Liver (tissue), 9 donors: ENCODE data around the gene CAPZB. TPM values are rescaled to one million over a fixed set of nuclear protein-coding genes. Genes with fewer than 3 reads are reported as not detected.

Experiments
- DNase-seq: peaks from one replicate; pipeline ENCODE4 v3.0.0-alpha.2; 2017; ENCODE audit warnings: low spot score
- H3K27ac ChIP-seq, 2 donors: one replicate each; pipeline ENCODE4 v1.7.0; 2013; ENCODE audit warnings: inconsistent platforms in 2 of 2, low read length in 2 of 2, control low read depth in 1 of 2, low read depth in 1 of 2, mild to moderate bottlenecking in 1 of 2
- H3K27me3 ChIP-seq, 4 donors: one replicate each; pipeline versions ENCODE4 v1.6.1 to v1.7.0; 2013; ENCODE audit warnings: low read length in 3 of 4, inconsistent platforms in 1 of 4, mild to moderate bottlenecking in 1 of 4, moderate library complexity in 1 of 4; ENCODE audit not compliant: control insufficient read depth in 4 of 4, insufficient read depth in 4 of 4
- H3K36me3 ChIP-seq, 4 donors: one replicate each; pipeline versions ENCODE4 v1.6.1 to v1.7.0; 2013; ENCODE audit warnings: low read length in 3 of 4, mild to moderate bottlenecking in 3 of 4, low read depth in 1 of 4, moderate library complexity in 1 of 4; ENCODE audit not compliant: control insufficient read depth in 4 of 4, insufficient read depth in 3 of 4
- H3K4me1 ChIP-seq, 4 donors: one replicate each; pipeline versions ENCODE4 v1.6.1 to v1.7.0; 2013; ENCODE audit warnings: low read length in 3 of 4, mild to moderate bottlenecking in 3 of 4, moderate library complexity in 1 of 4; ENCODE audit not compliant: control insufficient read depth in 4 of 4, insufficient read depth in 4 of 4
- H3K4me3 ChIP-seq, 3 donors: one replicate each; pipeline versions ENCODE4 v1.6.1 to v1.7.0; 2013; ENCODE audit warnings: low read length in 3 of 3, control low read depth in 1 of 3, low read depth in 1 of 3, mild to moderate bottlenecking in 1 of 3
- H3K9ac ChIP-seq, 2 donors: one replicate each; pipeline ENCODE4 v1.7.0; 2013; ENCODE audit warnings: low read length in 2 of 2, mild to moderate bottlenecking in 2 of 2, moderate library complexity in 2 of 2, control low read depth in 1 of 2, low read depth in 1 of 2
- H3K9me3 ChIP-seq, 4 donors: one replicate each; pipeline versions ENCODE4 v1.6.1 to v1.7.0; 2013; ENCODE audit warnings: low read length in 3 of 4; ENCODE audit not compliant: control insufficient read depth in 4 of 4
- ATF3 ChIP-seq: IDR thresholded peaks from 2 replicates; pipeline ENCODE4 v1.6.1; 2016; ENCODE audit warnings: antibody characterized with exemption
- EGR1 ChIP-seq, 2 donors: IDR thresholded peaks; 2 replicates each; pipeline ENCODE4 v1.6.1; 2016 to 2018; ENCODE audit warnings: antibody characterized with exemption in 2 of 2, low read depth in 2 of 2
- FOXA1 ChIP-seq: IDR thresholded peaks from 2 replicates; pipeline ENCODE4 v1.6.1; 2016; ENCODE audit warnings: antibody characterized with exemption
- FOXA2 ChIP-seq: IDR thresholded peaks from 2 replicates; pipeline ENCODE4 v1.6.1; 2016; ENCODE audit warnings: antibody characterized with exemption
- GABPA ChIP-seq, 2 donors: IDR thresholded peaks in 1 of 2; conservative IDR thresholded peaks in 1 of 2; 2 replicates each; pipeline ENCODE4 v1.6.1; 2016; ENCODE audit warnings: antibody characterized with exemption in 2 of 2, mild to moderate bottlenecking in 1 of 2, moderate library complexity in 1 of 2
- HNF4A ChIP-seq, 2 donors: conservative IDR thresholded peaks; 2 replicates each; pipeline ENCODE4 v1.6.1; 2016; ENCODE audit warnings: antibody characterized with exemption in 2 of 2, mild to moderate bottlenecking in 2 of 2
- HNF4G ChIP-seq: IDR thresholded peaks from 2 replicates; pipeline ENCODE4 v1.6.1; 2016; ENCODE audit warnings: antibody characterized with exemption
- JUND ChIP-seq, 2 donors: IDR thresholded peaks; 2 replicates each; pipeline ENCODE4 v1.6.1; 2016; ENCODE audit warnings: antibody characterized with exemption in 2 of 2
- MAX ChIP-seq: IDR thresholded peaks from 2 replicates; pipeline ENCODE4 v1.6.1; 2016; ENCODE audit warnings: antibody characterized with exemption
- NR2F2 ChIP-seq: IDR thresholded peaks from 2 replicates; pipeline ENCODE4 v1.6.1; 2016; ENCODE audit warnings: antibody characterized with exemption
- RAD21 ChIP-seq, 2 donors: IDR thresholded peaks; 2 replicates each; pipeline ENCODE4 v1.6.1; 2016; ENCODE audit warnings: antibody characterized with exemption in 2 of 2, mild to moderate bottlenecking in 2 of 2
- REST ChIP-seq: IDR thresholded peaks from 2 replicates; pipeline ENCODE4 v1.6.1; 2016; ENCODE audit warnings: antibody characterized with exemption, mild to moderate bottlenecking
- RXRA ChIP-seq, 2 donors: IDR thresholded peaks; 2 replicates each; pipeline ENCODE4 v1.6.1; 2017 to 2018; ENCODE audit warnings: antibody characterized with exemption in 2 of 2, mild to moderate bottlenecking in 1 of 2
- SP1 ChIP-seq: IDR thresholded peaks from 2 replicates; pipeline ENCODE4 v1.6.1; 2018; ENCODE audit warnings: antibody characterized with exemption, mild to moderate bottlenecking
- TAF1 ChIP-seq: conservative IDR thresholded peaks from 2 replicates; pipeline ENCODE4 v1.6.1; 2016; ENCODE audit warnings: antibody characterized with exemption, mild to moderate bottlenecking
- YY1 ChIP-seq: IDR thresholded peaks from 2 replicates; pipeline ENCODE4 v1.6.1; 2016; ENCODE audit warnings: antibody characterized with exemption, mild to moderate bottlenecking
- ZBTB33 ChIP-seq: IDR thresholded peaks from 2 replicates; pipeline ENCODE4 v1.6.1; 2016; ENCODE audit warnings: antibody characterized with exemption
- WGBS: extraction: QIAGEN DNeasy Blood & Tissue Kit; methylation state at CpG from one replicate; pipeline ENCODE4 v1.1.7; 2013; 5-methylcytosine and 5-hydroxymethylcytosine counted together
- polyA plus RNA-seq, 2 donors: library from polyadenylated mRNA; stranded (reverse) in 1 of 2; unstranded in 1 of 2; fragments of 200-250 nt in 1 of 2; fragments of >200 nt in 1 of 2; fragmentation: Nextera tagmentation in 1 of 2; extraction: Ambion mirVana in 1 of 2; gene quantifications; one replicate each; pipeline versions ENCODE4 v1.2.1 to v1.2.3, GENCODE V29; 2013 to 2015
- total RNA-seq, 2 donors: library from RNA; depleted of rRNA; stranded (reverse); fragments of >200 nt; gene quantifications; one replicate each; pipeline ENCODE4 v1.2.3, GENCODE V29; 2014
- TF ChIP-seq, protein P1 (sequence below): fragments of 150-350 bp; IDR thresholded peaks from 2 replicates; pipeline ENCODE4 v1.5.1; 2017; ENCODE audit warnings: improper control_type of control experiment, low read depth, low read length; ENCODE audit not compliant: missing input control
- donor health status: healthy.
- donor health status: healthy.
- donor health status: healthy.
- donor health status: healthy.
- donor health status: healthy.

The CAPZB gene
- total and polyA plus RNA-seq, 4 donors = 38.3 to 98.9 (median 51.1) TPM

- TF ChIP-seq REST = no peak
These were observed 115.8 kb downstream of the CAPZB start (continued) for GRCh38 chr1:19369396-19370090.

- 92% methylated on average over 5 of the region's 5 CpGs for WGBS
- no peaks in the 10 kb centered on the region for H3K27me3 ChIP-seq
- no peak overlapping the region for H3K4me3 ChIP-seq
- no peak overlapping the region for H3K9ac ChIP-seq
- H3K36me3 ChIP-seq = peaks cover 0 to 12% (median 2%) of the 10 kb centered on the region in 4 donors
- DNase-seq = no peak
- TF ChIP-seq EGR1 (IDR thresholded peaks at IDR 0.05; ENCODE audit: low read depth in 2 of 2) (no peak), MAX (no peak), NR2F2 (no peak), FOXA1 (no peak), FOXA2 (no peak), RAD21 (IDR thresholded peaks at IDR 0.05) (no peak), JUND (IDR thresholded peaks at IDR 0.05) (no peak), HNF4A (conservative IDR thresholded peaks at IDR 0.05) (no peak), ATF3 (no peak), HNF4G (no peak), ZBTB33 (no peak), YY1 (no peak), SP1 (no peak), TAF1 (no peak), RXRA (IDR thresholded peaks at IDR 0.05) (no peak), REST (no peak), GABPA (IDR thresholded peaks at IDR 0.05 in 1 of 2, conservative IDR thresholded peaks at IDR 0.05 in 1 of 2) (no peak)
- TF ChIP-seq, protein P1, sequence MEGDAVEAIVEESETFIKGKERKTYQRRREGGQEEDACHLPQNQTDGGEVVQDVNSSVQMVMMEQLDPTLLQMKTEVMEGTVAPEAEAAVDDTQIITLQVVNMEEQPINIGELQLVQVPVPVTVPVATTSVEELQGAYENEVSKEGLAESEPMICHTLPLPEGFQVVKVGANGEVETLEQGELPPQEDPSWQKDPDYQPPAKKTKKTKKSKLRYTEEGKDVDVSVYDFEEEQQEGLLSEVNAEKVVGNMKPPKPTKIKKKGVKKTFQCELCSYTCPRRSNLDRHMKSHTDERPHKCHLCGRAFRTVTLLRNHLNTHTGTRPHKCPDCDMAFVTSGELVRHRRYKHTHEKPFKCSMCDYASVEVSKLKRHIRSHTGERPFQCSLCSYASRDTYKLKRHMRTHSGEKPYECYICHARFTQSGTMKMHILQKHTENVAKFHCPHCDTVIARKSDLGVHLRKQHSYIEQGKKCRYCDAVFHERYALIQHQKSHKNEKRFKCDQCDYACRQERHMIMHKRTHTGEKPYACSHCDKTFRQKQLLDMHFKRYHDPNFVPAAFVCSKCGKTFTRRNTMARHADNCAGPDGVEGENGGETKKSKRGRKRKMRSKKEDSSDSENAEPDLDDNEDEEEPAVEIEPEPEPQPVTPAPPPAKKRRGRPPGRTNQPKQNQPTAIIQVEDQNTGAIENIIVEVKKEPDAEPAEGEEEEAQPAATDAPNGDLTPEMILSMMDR = no peak
- H3K27ac ChIP-seq = no peak overlapping the region
- peaks cover 0 to 15% (median 10%) of the 10 kb centered on the region in 4 donors for H3K4me1 ChIP-seq
- no peaks in the 10 kb centered on the region for H3K9me3 ChIP-seq
These were observed 116.4 kb downstream of the CAPZB start for GRCh38 chr1:19368964-19369363.
